HG02852 (cell line): Measurements from ENCODE around the gene FBXW11.
A peak's percentile ranks its signal among the peaks of the same experiment; 100 is the strongest.

Source experiments
- ATAC-seq: cut with Tn5 transposase; IDR thresholded peaks from one replicate; pipeline ENCODE4 v1.9.1; 2021; ENCODE audit warnings: mild to moderate bottlenecking, moderate library complexity; ENCODE audit not compliant: unreplicated experiment

FBXW11 gene

GRCh38 chr5:172006321-172007174, at the start of gene FBXW11:
TSS of gene FBXW11 (minus strand) at chr5:172006638. CDS start at chr5:172006502, 136 bp downstream.
- peak; percentile 80 for ATAC-seq

- ATAC-seq: no peak
Measured at GRCh38 chr5:172055996-172056395, 49.6 kb upstream of the FBXW11 start.

GRCh38 chr5:172055421-172055820, 49.0 kb upstream of the FBXW11 start:
- ATAC-seq: no peak

GRCh38 chr5:172054611-172055153, 48.2 kb upstream of the FBXW11 start:
- no peak for ATAC-seq

GRCh38 chr5:172052450-172053236, 46.2 kb upstream of the FBXW11 start:
- no peak for ATAC-seq

- ATAC-seq: no peak
Measured at GRCh38 chr5:172051643-172052339, 45.4 kb upstream of the FBXW11 start.

- no peak for ATAC-seq
Measured at GRCh38 chr5:172050080-172050479, 43.6 kb upstream of the FBXW11 start.

- no peak for ATAC-seq
Measured at GRCh38 chr5:172049226-172049796, 42.9 kb upstream of the FBXW11 start.

- ATAC-seq: no peak
Measured at GRCh38 chr5:172048539-172049101, 42.2 kb upstream of the FBXW11 start.

- ATAC-seq: no peak
Measured at GRCh38 chr5:172048170-172048422, 41.7 kb upstream of the FBXW11 start.

- ATAC-seq: no peak
Measured at GRCh38 chr5:172046593-172046992, 40.2 kb upstream of the FBXW11 start.

- no peak for ATAC-seq
Measured at GRCh38 chr5:172045315-172045632, 38.8 kb upstream of the FBXW11 start.

- no peak for ATAC-seq
Measured at GRCh38 chr5:172044631-172045314, 38.3 kb upstream of the FBXW11 start.

- no peak for ATAC-seq
Measured at GRCh38 chr5:172043865-172044264, 37.4 kb upstream of the FBXW11 start.

GRCh38 chr5:172042183-172042582, 35.7 kb upstream of the FBXW11 start:
- ATAC-seq: no peak

GRCh38 chr5:172038167-172038566, 31.7 kb upstream of the FBXW11 start:
- ATAC-seq: no peak

GRCh38 chr5:172035049-172035448, 28.6 kb upstream of the FBXW11 start:
- ATAC-seq: peak; percentile 94

- no peak for ATAC-seq
Measured at GRCh38 chr5:172031894-172032461, 25.5 kb upstream of the FBXW11 start.

GRCh38 chr5:172029876-172030275, 23.4 kb upstream of the FBXW11 start:
- ATAC-seq: no peak

- ATAC-seq: no peak
Measured at GRCh38 chr5:172028167-172028566, 21.7 kb upstream of the FBXW11 start.
